ENCODE data around the gene HIVEP1. TPM values are rescaled to one million over a fixed set of nuclear protein-coding genes. Genes with fewer than 3 reads are reported as not detected.

Gene HIVEP1
- total RNA-seq, 1 experiment from 2014 or later, result 24.3 TPM

GRCh38 chr6:12129523-12129922, 117.4 kb downstream of the HIVEP1 start:
- ChIA-PET POLR2A (no interaction called here), CTCF (no interaction called here)
- no peak for TF ChIP-seq ZSCAN18 (CRISPR knock-in tag; IDR thresholded peaks at IDR 0.05)
- TF ChIP-seq, protein P1, sequence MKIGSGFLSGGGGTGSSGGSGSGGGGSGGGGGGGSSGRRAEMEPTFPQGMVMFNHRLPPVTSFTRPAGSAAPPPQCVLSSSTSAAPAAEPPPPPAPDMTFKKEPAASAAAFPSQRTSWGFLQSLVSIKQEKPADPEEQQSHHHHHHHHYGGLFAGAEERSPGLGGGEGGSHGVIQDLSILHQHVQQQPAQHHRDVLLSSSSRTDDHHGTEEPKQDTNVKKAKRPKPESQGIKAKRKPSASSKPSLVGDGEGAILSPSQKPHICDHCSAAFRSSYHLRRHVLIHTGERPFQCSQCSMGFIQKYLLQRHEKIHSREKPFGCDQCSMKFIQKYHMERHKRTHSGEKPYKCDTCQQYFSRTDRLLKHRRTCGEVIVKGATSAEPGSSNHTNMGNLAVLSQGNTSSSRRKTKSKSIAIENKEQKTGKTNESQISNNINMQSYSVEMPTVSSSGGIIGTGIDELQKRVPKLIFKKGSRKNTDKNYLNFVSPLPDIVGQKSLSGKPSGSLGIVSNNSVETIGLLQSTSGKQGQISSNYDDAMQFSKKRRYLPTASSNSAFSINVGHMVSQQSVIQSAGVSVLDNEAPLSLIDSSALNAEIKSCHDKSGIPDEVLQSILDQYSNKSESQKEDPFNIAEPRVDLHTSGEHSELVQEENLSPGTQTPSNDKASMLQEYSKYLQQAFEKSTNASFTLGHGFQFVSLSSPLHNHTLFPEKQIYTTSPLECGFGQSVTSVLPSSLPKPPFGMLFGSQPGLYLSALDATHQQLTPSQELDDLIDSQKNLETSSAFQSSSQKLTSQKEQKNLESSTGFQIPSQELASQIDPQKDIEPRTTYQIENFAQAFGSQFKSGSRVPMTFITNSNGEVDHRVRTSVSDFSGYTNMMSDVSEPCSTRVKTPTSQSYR (CRISPR knock-in tag; IDR thresholded peaks at IDR 0.05), result no peak
- no peak for TF ChIP-seq CREB1 (CRISPR knock-in tag; IDR thresholded peaks at IDR 0.05)
- TF ChIP-seq TEAD1 (CRISPR knock-in tag; IDR thresholded peaks at IDR 0.05), result no peak
- no peak for TF ChIP-seq MXD4 (CRISPR knock-in tag; IDR thresholded peaks at IDR 0.05; ENCODE audit: borderline replicate concordance)
- TF ChIP-seq ATF1 (CRISPR knock-in tag; IDR thresholded peaks at IDR 0.05), result no peak
- no peak for TF ChIP-seq ETV6 (CRISPR knock-in tag; IDR thresholded peaks at IDR 0.05)
- TF ChIP-seq ZNF219 (CRISPR knock-in tag; IDR thresholded peaks at IDR 0.05; ENCODE audit: borderline replicate concordance), result no peak
- TF ChIP-seq NFYB (CRISPR knock-in tag; conservative IDR thresholded peaks at IDR 0.05; ENCODE audit: low read depth), result no peak
- no peak for TF ChIP-seq NR1H2 (CRISPR knock-in tag; IDR thresholded peaks at IDR 0.05)
- no peak for TF ChIP-seq ZNF396 (CRISPR knock-in tag; IDR thresholded peaks at IDR 0.05; ENCODE audit: borderline replicate concordance)
- TF ChIP-seq ZNF423 (CRISPR knock-in tag; IDR thresholded peaks at IDR 0.05), result no peak
- TF ChIP-seq, protein P2, sequence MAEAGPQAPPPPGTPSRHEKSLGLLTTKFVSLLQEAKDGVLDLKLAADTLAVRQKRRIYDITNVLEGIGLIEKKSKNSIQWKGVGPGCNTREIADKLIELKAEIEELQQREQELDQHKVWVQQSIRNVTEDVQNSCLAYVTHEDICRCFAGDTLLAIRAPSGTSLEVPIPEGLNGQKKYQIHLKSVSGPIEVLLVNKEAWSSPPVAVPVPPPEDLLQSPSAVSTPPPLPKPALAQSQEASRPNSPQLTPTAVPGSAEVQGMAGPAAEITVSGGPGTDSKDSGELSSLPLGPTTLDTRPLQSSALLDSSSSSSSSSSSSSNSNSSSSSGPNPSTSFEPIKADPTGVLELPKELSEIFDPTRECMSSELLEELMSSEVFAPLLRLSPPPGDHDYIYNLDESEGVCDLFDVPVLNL (CRISPR knock-in tag; IDR thresholded peaks at IDR 0.05; ENCODE audit: borderline replicate concordance, low read depth), result no peak
- TF ChIP-seq AR (CRISPR knock-in tag; IDR thresholded peaks at IDR 0.05), result no peak
- TF ChIP-seq GRHL2 (CRISPR knock-in tag; IDR thresholded peaks at IDR 0.05; ENCODE audit: insufficient replicate concordance, severe bottlenecking), result no peak
- TF ChIP-seq, protein P3, sequence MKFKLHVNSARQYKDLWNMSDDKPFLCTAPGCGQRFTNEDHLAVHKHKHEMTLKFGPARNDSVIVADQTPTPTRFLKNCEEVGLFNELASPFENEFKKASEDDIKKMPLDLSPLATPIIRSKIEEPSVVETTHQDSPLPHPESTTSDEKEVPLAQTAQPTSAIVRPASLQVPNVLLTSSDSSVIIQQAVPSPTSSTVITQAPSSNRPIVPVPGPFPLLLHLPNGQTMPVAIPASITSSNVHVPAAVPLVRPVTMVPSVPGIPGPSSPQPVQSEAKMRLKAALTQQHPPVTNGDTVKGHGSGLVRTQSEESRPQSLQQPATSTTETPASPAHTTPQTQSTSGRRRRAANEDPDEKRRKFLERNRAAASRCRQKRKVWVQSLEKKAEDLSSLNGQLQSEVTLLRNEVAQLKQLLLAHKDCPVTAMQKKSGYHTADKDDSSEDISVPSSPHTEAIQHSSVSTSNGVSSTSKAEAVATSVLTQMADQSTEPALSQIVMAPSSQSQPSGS (CRISPR knock-in tag; IDR thresholded peaks at IDR 0.05; ENCODE audit: borderline replicate concordance, low read depth), result no peak
- no peak for TF ChIP-seq CREM (CRISPR knock-in tag; IDR thresholded peaks at IDR 0.05)
- TF ChIP-seq USF1 (CRISPR knock-in tag; IDR thresholded peaks at IDR 0.05), result no peak
- no peak for TF ChIP-seq SMAD3 (CRISPR knock-in tag; IDR thresholded peaks at IDR 0.05; ENCODE audit: borderline replicate concordance)
- Mint-ChIP-seq H3K9me3 (no peaks in the 10 kb centered on the region), H3K4me1 (no peaks in the 10 kb centered on the region), H3K27me3 (ENCODE audit: low read depth) (no peaks in the 10 kb centered on the region), H3K36me3 (peaks cover 18% of the 10 kb centered on the region), H3K27ac (no peak overlapping the region), H3K4me3 (no peak overlapping the region)
- ATAC-seq (no peak), DNase-seq (ENCODE audit: low spot score) (no peak)

Data from WTC11 (cell line).